Uterus (tissue), 4 donors: Measurements from ENCODE around the gene DPF3. TPM values are rescaled to one million over a fixed set of nuclear protein-coding genes. Genes with fewer than 3 reads are reported as not detected.
"Not testable (repeated sequence)": the region's sequence is repeated elsewhere in the genome, so short reads cannot be mapped to it uniquely, and the experiment has no call there.

Source experiments
- DNase-seq, 2 donors: peaks; one replicate each; pipeline ENCODE4 v3.0.0-alpha.2; 2019 to 2020
- H3K27ac ChIP-seq, 2 donors: fragments of 200-600 bp; sonication (generic); 1 replicate in 1 of 2; 2 replicates in 1 of 2; pipeline ENCODE4 v1.5.1; 2016 to 2018
- H3K27me3 ChIP-seq, 2 donors: fragments of 200-600 bp; sonication (generic); one replicate each; pipeline ENCODE4 v1.5.1; 2018 to 2019; ENCODE audit warnings: control low read depth in 1 of 2
- H3K36me3 ChIP-seq, 2 donors: fragments of 200-600 bp; sonication (generic); one replicate each; pipeline ENCODE4 v1.5.1; 2019; ENCODE audit warnings: control low read depth in 1 of 2
- H3K4me1 ChIP-seq, 2 donors: fragments of 200-600 bp; sonication (generic); one replicate each; pipeline ENCODE4 v1.5.1; 2018 to 2019; ENCODE audit warnings: control low read depth in 1 of 2
- H3K4me3 ChIP-seq, 2 donors: fragments of 200-600 bp; sonication (generic); 1 replicate in 1 of 2; 2 replicates in 1 of 2; pipeline ENCODE4 v1.5.1; 2018 to 2019; ENCODE audit warnings: mild to moderate bottlenecking in 1 of 2
- H3K9me3 ChIP-seq, 2 donors: fragments of 200-600 bp; sonication (generic); one replicate each; pipeline ENCODE4 v1.5.1; 2019; ENCODE audit warnings: control low read depth in 1 of 2
- CTCF ChIP-seq, 4 experiments: fragments of 200-600 bp in 2 of 4; fragments of 450-650 bp in 2 of 4; sonication (generic) in 2 of 4; IDR thresholded peaks; one replicate each; pipeline ENCODE4 v1.5.1; 2016 to 2019; ENCODE audit warnings: antibody characterized with exemption in 4 of 4, mild to moderate bottlenecking in 2 of 4, moderate library complexity in 1 of 4
- POLR2A ChIP-seq, 2 donors: fragments of 450-650 bp; IDR thresholded peaks; one replicate each; pipeline ENCODE4 v1.6.1; 2016; ENCODE audit warnings: antibody characterized with exemption in 2 of 2, mild to moderate bottlenecking in 1 of 2, moderate library complexity in 1 of 2
- intact Hi-C: fragments of 100-400 bp; cut with DNase I; formaldehyde crosslinking; loops from one replicate; pipeline ENCODE4 v1.15.1; 2023; ENCODE audit warnings: low total_unique reads
- total RNA-seq, 4 donors: library from RNA; depleted of rRNA in 3 of 4; stranded (reverse); fragments of >200 nt in 3 of 4; gene quantifications; one replicate each; pipeline versions ENCODE4 v1.1.0 to v1.2.4, GENCODE V29; 2014 to 2023
- donor health status: DM: yes; HTN: yes; CAD: no.

Gene DPF3
- total RNA-seq, 4 donors from 2014 or later, result 1.6 to 2.8 TPM; not detected in 2

- H3K27me3 ChIP-seq, result no peaks in the 10 kb centered on the region
- no peak for TF ChIP-seq POLR2A (IDR thresholded peaks at IDR 0.05)
- TF ChIP-seq CTCF (IDR thresholded peaks at IDR 0.05), result no peak
- intact Hi-C loops, result no loop called here
- H3K27ac ChIP-seq, result no peak overlapping the region
- no peaks in the 10 kb centered on the region for H3K36me3 ChIP-seq
- no peak for DNase-seq
- H3K9me3 ChIP-seq, result no peaks in the 10 kb centered on the region
- H3K4me1 ChIP-seq, result no peaks in the 10 kb centered on the region
- no peak overlapping the region for H3K4me3 ChIP-seq
Measured at GRCh38 chr14:72878746-72879145, 15.2 kb downstream of the DPF3 start.

GRCh38 chr14:72876710-72877063 lies 17.2 kb downstream of the DPF3 start:
- Histone ChIP-seq H3K9me3 (no peaks in the 10 kb centered on the region), H3K4me3 (no peak overlapping the region), H3K4me1 (no peaks in the 10 kb centered on the region), H3K27me3 (no peaks in the 10 kb centered on the region), H3K27ac (no peak overlapping the region), H3K36me3 (no peaks in the 10 kb centered on the region)
- intact Hi-C loops, result no loop called here
- TF ChIP-seq POLR2A (IDR thresholded peaks at IDR 0.05) (no peak), CTCF (IDR thresholded peaks at IDR 0.05) (no peak)
- no peak for DNase-seq

GRCh38 chr14:72876005-72876709 lies 17.7 kb downstream of the DPF3 start:
- intact Hi-C loops, result no loop called here
- H3K27ac ChIP-seq, result no peak overlapping the region
- no peaks in the 10 kb centered on the region for H3K9me3 ChIP-seq
- H3K27me3 ChIP-seq, result no peaks in the 10 kb centered on the region
- DNase-seq, result no peak
- no peak overlapping the region for H3K4me3 ChIP-seq
- no peaks in the 10 kb centered on the region for H3K36me3 ChIP-seq
- no peak for TF ChIP-seq POLR2A (IDR thresholded peaks at IDR 0.05)
- no peak for TF ChIP-seq CTCF (IDR thresholded peaks at IDR 0.05)
- H3K4me1 ChIP-seq, result no peaks in the 10 kb centered on the region

- DNase-seq, intact Hi-C loops, H3K36me3 ChIP-seq, H3K9me3 ChIP-seq, H3K4me3 ChIP-seq, H3K27ac ChIP-seq, H3K4me1 ChIP-seq, H3K27me3 ChIP-seq: not testable (repeated sequence)
Measured at GRCh38 chr14:72870878-72871277, 23.0 kb downstream of the DPF3 start.

GRCh38 chr14:72869407-72870329 lies 24.2 kb downstream of the DPF3 start:
- no peak overlapping the region for H3K4me3 ChIP-seq
- H3K9me3 ChIP-seq, result no peaks in the 10 kb centered on the region
- intact Hi-C loops, result no loop called here
- H3K4me1 ChIP-seq, result no peaks in the 10 kb centered on the region
- no peaks in the 10 kb centered on the region for H3K36me3 ChIP-seq
- DNase-seq, result no peak
- no peaks in the 10 kb centered on the region for H3K27me3 ChIP-seq
- TF ChIP-seq POLR2A (IDR thresholded peaks at IDR 0.05) (no peak), CTCF (IDR thresholded peaks at IDR 0.05) (no peak)
- H3K27ac ChIP-seq, result no peak overlapping the region
